ENCODE results near the gene KLK12.
A peak's percentile ranks its signal among the peaks of the same experiment; 100 is the strongest.

The KLK12 gene

GRCh38 chr19:51047031-51047335, 12.2 kb upstream of the KLK12 start:
- no peak for DNase-seq (ENCODE audit: low spot score)

DNA sequence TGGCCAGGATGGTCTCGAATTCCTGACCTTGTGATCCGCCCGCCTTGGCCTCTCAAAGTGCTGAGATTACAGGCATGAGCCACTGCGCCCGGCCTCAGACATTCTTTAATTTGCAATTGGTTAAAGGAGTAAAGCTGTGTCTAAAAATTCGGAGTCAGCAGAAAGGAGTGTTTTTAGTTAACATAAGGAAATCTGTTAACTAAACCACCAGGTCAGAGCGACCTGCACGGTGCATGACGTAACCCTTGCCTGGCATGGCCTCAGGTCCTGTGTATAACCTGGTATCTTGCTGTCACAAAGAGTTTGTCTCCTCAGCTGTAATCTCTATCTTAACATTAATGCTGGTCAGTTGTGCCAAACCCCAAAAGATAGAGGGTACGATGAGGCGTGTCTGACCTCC, 9.5 kb upstream of the KLK12 start:
- no peak for DNase-seq (ENCODE audit: low spot score)

DNA sequence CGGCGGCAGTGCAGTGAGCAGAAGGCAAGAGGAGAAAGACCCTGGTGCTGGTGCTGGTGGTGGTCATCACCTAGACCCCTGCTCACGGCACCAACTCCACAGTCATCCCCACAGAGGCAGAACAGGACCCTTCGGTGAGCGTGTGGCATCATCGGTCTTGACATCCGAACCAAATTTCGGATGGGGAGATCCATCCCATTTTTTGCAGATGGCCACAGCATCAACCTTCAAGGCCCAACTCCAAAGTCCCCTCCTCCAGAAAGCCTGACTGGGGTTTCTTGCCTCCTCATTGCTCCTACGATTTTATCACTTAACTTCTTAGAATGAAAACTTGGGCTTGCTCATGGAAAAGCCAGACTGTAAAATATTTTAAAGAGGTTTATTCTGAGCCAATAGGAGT, 8.7 kb upstream of the KLK12 start:
- no peak for DNase-seq (ENCODE audit: low spot score)

DNA sequence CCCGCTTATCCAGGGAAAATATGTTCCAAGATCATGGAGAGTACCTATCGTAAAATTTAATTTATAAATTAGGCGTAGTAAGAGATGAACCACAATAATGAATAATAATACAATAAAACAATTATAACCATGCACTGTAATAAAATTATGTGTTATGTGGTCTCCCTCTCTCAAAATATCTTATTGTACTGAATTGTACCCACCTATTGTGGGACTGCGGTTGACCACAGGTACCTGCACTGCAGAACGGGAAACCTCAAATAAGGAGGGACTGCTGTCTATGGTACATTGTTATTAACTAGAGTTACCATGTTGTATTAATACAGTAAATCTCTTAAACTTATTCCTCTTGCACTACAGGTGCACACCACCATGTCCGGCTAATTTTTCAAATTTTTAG, 5.3 kb upstream of the KLK12 start:
- no peak for DNase-seq (ENCODE audit: low spot score)

- DNase-seq (ENCODE audit: low spot score), result no peak
Observed at GRCh38 chr19:51036519-51036918, 1.7 kb upstream of the KLK12 start.

DNA sequence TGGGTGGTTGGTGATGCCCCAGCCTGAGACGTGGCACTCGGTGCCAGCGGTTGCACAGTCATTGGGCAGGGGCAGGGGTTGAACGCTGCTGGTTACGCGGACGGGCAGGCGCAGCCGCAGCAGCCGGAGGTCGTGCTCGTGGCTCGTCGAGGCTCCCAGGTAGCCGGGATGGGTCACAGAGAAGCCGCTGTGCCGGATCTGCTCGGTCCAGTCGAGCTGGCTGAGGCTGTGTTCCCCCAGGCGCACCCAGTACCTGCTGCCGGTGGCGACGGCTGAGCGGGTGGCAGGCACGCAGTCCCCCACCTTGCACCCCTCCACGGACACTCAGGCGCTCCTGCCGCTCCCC, 2.9 kb downstream of the KLK12 start:
- no peak for DNase-seq (ENCODE audit: low spot score)

DNA sequence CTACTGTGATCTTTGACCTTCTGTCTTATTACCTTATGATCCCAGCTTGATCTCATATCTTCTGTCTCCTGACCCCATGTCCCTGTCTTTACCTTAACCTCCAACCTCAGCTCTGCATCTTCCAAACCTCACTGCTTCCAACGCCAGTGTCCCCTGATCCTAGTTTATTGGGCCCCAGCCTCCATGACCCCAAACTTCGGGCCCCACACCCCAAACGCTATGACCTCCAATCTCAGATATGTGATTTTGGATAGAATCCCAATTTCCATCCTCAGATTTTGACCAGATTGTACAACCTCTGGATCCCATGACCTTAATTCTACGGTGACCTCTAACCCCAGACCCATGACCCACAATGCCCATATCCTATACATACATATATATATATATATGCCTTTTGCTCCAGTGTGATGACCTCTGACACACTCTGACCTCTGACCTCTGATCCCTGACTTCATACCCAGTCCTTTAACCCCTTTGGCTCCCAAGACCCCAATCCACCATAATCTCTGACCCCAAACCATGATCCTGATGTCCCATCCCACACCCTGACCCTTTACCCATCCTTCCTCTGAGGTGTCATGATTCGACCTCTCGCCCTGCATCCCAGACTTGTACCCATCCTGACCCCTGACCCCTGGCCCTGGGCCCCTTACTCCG, 3.5 kb downstream of the KLK12 start:
- no peak for DNase-seq (ENCODE audit: low spot score)

DNA sequence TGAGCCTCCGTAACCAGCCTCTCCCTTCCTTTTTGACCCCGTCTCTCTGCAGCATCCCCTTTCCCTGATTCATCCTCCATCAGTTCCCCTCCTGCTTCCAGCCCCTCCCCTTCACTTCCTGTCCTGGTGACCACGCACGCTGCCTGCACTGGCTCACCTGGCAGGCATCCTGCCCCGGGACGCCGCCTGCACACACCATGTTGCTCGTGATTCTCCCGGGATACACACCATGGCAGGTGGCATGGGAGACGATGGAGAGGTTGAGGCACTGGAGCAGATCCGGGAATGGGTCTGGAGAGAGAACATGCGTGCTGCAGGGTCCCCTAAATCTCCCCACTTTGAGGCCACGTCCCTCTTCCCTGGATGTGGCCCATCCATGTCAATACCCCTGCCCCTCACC, 4.2 kb downstream of the KLK12 start:
- DNase-seq (ENCODE audit: low spot score), result no peak

- no peak for DNase-seq (ENCODE audit: low spot score)
Observed at GRCh38 chr19:51029718-51030117, 5.1 kb downstream of the KLK12 start.

GRCh38 chr19:51027873-51028272, 6.9 kb downstream of the KLK12 start:
- DNase-seq (ENCODE audit: low spot score), result no peak

GRCh38 chr19:51027126-51027806, 7.5 kb downstream of the KLK12 start:
- no peak for DNase-seq (ENCODE audit: low spot score)

DNA sequence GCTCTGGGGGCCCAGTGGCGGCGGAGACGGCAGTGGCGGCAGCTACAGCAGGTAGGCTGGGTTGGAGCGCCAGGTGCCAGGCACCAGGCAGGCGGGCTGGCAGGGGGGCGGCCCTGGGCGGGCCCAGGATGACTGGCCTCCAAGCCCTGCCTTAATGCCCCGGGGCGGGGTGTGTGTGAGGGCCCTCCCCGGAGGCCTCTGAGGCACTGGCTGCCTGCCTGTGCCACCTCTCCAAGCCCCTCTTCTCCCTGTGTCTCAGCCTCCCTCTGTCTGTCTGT, 8.3 kb downstream of the KLK12 start, which contains the start of gene KLK11:
Gene KLK11 (minus strand): TSS at position 63 of the 278 bp plus-strand sequence. CDS start 985 bp downstream, outside the sequence.
- no peak for DNase-seq (ENCODE audit: low spot score)

DNA sequence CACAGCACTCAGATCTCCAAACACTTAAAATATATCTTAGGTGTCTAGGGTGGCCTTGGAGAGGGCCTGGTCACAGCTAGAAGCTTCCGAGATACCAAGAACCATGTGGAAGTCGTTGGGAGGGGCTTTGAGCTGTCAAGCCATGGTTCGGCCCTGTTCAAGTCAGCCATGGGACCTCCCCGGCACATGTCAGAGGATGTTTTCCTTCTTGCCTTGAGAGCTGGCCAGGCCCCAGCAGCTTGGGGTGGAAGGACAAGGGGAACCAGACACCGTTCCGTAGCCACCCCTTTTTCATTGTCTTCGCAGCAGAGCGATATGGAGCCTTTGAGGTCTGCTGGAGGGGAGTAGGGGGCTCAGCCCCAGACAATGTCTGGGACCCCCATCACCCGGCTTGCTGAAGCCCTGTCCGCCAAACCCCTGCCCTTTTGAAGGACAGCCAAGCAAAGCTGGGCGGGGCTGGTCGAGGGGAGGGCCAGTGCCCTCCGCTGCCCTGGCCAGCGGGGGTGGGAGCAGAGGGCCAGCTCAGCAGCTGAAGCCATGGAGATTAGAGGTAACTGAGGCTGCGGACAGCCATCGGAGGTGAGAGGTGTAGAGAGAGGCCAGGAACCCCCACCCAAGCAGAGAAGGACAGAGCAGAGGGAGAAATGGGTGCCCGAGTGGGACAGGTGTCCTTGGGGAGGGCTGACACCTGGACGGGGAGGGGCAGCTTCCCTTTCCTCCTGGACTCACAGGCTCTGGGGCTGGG, 8.8 kb downstream of the KLK12 start:
- no peak for DNase-seq (ENCODE audit: low spot score)

DNA sequence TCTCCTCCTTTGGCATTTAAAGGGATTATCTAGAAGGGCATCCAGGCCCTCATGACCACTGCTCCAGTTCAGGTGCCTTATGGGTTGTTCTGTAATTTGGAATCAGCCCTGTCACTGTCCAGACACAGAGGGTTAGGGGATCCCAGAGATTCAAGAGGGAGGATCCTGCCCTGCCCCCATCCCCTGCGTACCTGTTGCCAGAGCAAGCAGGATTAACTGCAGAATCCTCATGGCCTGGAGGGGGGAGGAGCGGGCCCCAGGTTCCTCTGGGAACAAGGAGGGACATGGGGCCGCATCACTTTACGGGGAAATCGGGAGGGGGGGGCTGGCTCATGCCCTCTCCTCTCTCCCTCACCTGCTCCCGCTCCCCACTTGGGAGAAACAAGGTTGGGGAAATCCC, 9.4 kb downstream of the KLK12 start:
- DNase-seq (ENCODE audit: low spot score), result no peak

- no peak for DNase-seq (ENCODE audit: low spot score)
Observed at GRCh38 chr19:51024924-51025323, 9.9 kb downstream of the KLK12 start.

DNA sequence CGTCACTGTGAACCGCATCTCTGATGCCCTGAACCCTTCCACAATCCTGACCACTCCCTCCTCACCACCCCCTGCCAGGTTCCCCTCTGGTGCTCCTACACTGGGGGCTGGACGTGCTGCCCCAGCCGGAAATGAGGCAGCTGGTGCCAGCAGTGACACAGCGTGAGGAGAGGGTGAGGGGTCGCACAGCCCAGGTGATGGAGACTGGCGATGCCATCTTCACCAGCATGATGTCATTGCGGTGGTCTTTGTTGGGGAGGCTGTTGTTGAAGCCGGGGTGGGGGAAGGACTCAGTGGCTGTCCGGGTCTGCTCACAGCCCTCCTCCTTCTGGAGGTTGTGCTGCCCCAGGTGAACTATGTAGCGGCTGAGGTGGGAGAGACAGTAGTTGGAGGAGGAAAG, 10.9 kb downstream of the KLK12 start:
- no peak for DNase-seq (ENCODE audit: low spot score)

DNA sequence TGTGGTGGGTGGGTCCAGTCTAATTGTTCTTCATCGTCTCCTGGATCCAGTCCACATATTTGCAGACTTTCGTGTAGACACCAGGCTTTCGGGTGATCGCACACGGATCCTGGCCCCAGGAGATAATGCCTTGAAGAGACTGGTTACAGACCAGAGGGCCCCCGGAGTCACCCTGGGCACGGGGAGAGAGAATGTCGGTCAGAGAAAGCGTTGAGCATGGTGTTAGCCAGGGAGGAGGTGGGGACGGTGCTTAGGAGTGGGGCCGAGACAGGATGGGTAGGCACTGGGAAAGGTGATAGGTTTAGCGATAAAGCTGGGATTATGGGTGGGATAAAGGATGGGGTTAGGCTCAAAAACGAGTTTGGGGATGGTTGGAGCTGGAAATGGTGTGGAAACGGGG, 12.3 kb downstream of the KLK12 start:
- DNase-seq (ENCODE audit: low spot score), result no peak

DNA sequence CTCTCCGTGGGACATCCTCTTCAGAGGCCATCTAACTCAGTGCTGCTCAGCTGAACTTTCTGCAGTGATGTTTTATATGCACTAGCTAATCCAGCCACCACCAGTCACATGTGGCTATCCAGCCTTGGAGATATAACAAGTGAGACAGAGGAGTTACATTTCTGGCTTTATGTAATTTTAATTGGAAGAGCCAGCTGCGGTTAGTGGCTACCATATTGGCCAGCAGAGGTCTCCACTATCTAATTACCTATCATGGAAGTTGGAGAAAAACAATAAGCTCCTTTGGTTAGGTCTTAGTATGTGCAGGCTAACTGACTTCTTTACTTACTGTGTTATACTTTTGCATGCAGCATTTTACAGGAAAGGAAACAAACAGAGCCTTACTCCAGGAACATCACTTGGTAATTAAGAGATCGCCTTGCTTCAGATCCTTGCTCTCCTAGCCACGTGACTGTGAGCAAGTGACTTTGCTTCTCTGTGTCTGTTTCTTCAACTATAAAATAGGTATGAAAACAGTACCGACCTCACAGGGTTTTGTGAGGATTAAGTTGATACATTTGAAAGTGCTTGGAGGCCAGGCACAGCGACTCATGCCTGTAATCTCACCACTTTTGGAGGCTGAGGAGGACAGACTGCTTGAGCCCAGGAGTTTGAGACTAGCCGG, 13.7 kb downstream of the KLK12 start:
- peak; percentile 66 for DNase-seq (ENCODE audit: low spot score)

DNA sequence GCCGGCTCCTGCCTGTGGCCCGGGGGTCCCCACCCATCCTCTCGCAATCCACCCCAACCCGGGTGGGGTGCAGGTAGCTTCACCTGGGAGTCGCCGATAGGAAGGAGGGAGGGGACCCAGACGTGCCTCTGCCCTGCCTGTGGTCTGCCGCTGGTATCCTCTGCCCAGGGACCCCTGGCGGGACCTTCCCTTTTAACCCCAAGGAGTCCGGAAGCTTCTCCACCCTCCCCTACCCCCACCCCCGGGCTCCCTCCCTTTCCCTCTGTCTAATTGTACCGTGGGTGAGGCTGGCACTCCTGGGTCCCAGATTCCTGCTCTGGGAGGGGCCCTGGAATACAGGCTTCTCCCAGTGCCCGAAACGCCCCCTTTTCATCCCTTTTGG, 15.3 kb downstream of the KLK12 start, which contains the start of gene KLK10:
Gene KLK10 (minus strand): TSS at position 166 of the 382 bp plus-strand sequence. CDS start 579 bp downstream, outside the sequence.
- no peak for DNase-seq (ENCODE audit: low spot score)

- DNase-seq (ENCODE audit: low spot score), result peak; percentile 64
Observed at GRCh38 chr19:51018745-51019543, 15.9 kb downstream of the KLK12 start.

- DNase-seq (ENCODE audit: low spot score), result peak; percentile 96
Observed at GRCh38 chr19:51016798-51017683, 17.8 kb downstream of the KLK12 start.
